ENCODE results near the gene OR2L2. TPM values are rescaled to one million over a fixed set of nuclear protein-coding genes. Genes with fewer than 3 reads are reported as not detected.

The OR2L2 gene
- total RNA-seq, 2 donors from 2014 or later, result 0.10 TPM; not detected in 1

DNA sequence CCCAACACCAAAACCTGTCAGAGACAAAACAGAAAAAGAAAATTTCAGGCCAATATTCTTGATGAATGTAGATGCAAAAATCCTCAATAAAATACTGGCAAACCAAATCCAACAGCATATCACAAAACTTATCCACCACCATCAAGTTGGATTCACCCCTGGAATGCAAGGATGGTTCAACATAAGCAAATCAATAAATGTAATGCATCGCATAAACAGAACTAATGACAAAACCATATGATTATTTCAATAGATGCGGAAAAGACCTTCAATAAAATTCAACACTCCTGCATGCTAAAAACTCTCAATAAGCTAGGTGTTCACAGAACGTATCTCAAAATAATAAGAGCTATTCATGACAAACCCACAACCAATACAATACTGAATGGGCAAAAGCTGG is 20.2 kb upstream of the OR2L2 start:
- no peak for DNase-seq
- Histone ChIP-seq H3K27me3 (no peaks in the 10 kb centered on the region), H3K36me3 (no peaks in the 10 kb centered on the region), H3K9ac (ENCODE audit: low read depth in 2 of 2, low read length in 2 of 2) (no peak overlapping the region), H3K27ac (no peak overlapping the region), H3K4me1 (no peaks in the 10 kb centered on the region), H3K4me3 (no peak overlapping the region), H3K9me3 (no peaks in the 10 kb centered on the region)
- no peak for TF ChIP-seq CTCF (IDR thresholded peaks at IDR 0.05)
- intact Hi-C loops (cut with DNase I), result no loop called here

GRCh38 chr1:248013229-248013710 is 16.6 kb upstream of the OR2L2 start, which contains the start of gene OR2L5:
Gene OR2L5, plus strand, starts transcription at chr1:248013660. Its CDS starts 8,288 bp downstream, at chr1:248021948.
- no peak for TF ChIP-seq CTCF (IDR thresholded peaks at IDR 0.05)

DNA sequence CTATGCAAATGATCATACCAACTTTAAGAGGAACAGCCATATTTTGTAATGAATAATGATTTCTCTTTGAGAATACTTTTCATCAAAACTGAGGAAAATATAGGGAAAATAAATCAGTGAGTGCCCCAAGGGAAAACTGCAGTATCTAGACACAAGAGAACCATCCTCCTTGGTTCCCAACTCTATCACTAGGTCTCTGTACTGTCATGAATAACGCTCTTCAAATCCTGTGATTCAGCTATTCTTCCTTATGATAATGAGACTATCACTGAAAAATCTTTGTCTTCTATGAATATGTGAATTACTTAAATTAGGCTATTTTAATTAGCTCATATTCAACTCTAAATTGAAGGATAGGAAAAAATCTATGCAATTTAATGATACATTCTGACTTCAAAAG is 14.1 kb upstream of the OR2L2 start:
- no peaks in the 10 kb centered on the region for H3K9me3 ChIP-seq
- DNase-seq, result no peak
- intact Hi-C loops (cut with DNase I), result no loop called here
- no peaks in the 10 kb centered on the region for H3K27me3 ChIP-seq
- H3K4me3 ChIP-seq, result no peak overlapping the region
- no peaks in the 10 kb centered on the region for H3K36me3 ChIP-seq
- no peak overlapping the region for H3K27ac ChIP-seq
- H3K9ac ChIP-seq (ENCODE audit: low read depth in 2 of 2, low read length in 2 of 2), result no peak overlapping the region
- H3K4me1 ChIP-seq, result no peaks in the 10 kb centered on the region
- no peak for TF ChIP-seq CTCF (IDR thresholded peaks at IDR 0.05)

More at GRCh38 chr1:248013229-248013710, 16.6 kb upstream of the OR2L2 start, which contains the start of gene OR2L5:
- H3K9ac ChIP-seq (ENCODE audit: low read depth in 2 of 2, low read length in 2 of 2), result no peak within 1 kb of the TSS
- no peaks in the 10 kb centered on the region for H3K36me3 ChIP-seq
- no peak within 1 kb of the TSS for H3K27ac ChIP-seq
- no peak for DNase-seq
- no peaks in the 10 kb centered on the region for H3K27me3 ChIP-seq
- H3K4me1 ChIP-seq, result no peaks in the 10 kb centered on the region
- intact Hi-C loops (cut with DNase I), result no loop called here
- no peaks in the 10 kb centered on the region for H3K9me3 ChIP-seq
- no peak within 1 kb of the TSS for H3K4me3 ChIP-seq

GRCh38 chr1:248045209-248045608 is 15.3 kb downstream of the OR2L2 start:
- DNase-seq, result no peak
- H3K4me3 ChIP-seq, result no peak overlapping the region
- H3K4me1 ChIP-seq, result no peaks in the 10 kb centered on the region
- no peak overlapping the region for H3K27ac ChIP-seq
- H3K36me3 ChIP-seq, result no peaks in the 10 kb centered on the region
- intact Hi-C loops (cut with DNase I), result no loop called here
- TF ChIP-seq CTCF (IDR thresholded peaks at IDR 0.05), result no peak
- no peak overlapping the region for H3K9ac ChIP-seq (ENCODE audit: low read depth in 2 of 2, low read length in 2 of 2)
- H3K27me3 ChIP-seq, result no peaks in the 10 kb centered on the region
- H3K9me3 ChIP-seq, result no peaks in the 10 kb centered on the region

- H3K9ac ChIP-seq (ENCODE audit: low read depth in 2 of 2, low read length in 2 of 2), result no peak within 1 kb of the TSS
- H3K4me1 ChIP-seq, result no peaks in the 10 kb centered on the region
- no peaks in the 10 kb centered on the region for H3K36me3 ChIP-seq
- H3K9me3 ChIP-seq, result no peaks in the 10 kb centered on the region
- no peaks in the 10 kb centered on the region for H3K27me3 ChIP-seq
- no peak within 1 kb of the TSS for H3K27ac ChIP-seq
- intact Hi-C loops (cut with DNase I), result no loop called here
- H3K4me3 ChIP-seq, result no peak within 1 kb of the TSS
- no peak for DNase-seq
- no peak for TF ChIP-seq CTCF (IDR thresholded peaks at IDR 0.05)
Measured at GRCh38 chr1:248046536-248046935, 16.7 kb downstream of the OR2L2 start, which contains the start of gene OR2L3. Gene OR2L3, plus strand, starts transcription at chr1:248046836. Its CDS starts 13,846 bp downstream, at chr1:248060682.

All from colonic mucosa (tissue), 4 donors.